Measurements from ENCODE around the gene LRMDA.

Gene LRMDA

GRCh38 chr10:76074659-76075058, 643.2 kb downstream of the LRMDA start:
- TF ChIP-seq, protein P1, sequence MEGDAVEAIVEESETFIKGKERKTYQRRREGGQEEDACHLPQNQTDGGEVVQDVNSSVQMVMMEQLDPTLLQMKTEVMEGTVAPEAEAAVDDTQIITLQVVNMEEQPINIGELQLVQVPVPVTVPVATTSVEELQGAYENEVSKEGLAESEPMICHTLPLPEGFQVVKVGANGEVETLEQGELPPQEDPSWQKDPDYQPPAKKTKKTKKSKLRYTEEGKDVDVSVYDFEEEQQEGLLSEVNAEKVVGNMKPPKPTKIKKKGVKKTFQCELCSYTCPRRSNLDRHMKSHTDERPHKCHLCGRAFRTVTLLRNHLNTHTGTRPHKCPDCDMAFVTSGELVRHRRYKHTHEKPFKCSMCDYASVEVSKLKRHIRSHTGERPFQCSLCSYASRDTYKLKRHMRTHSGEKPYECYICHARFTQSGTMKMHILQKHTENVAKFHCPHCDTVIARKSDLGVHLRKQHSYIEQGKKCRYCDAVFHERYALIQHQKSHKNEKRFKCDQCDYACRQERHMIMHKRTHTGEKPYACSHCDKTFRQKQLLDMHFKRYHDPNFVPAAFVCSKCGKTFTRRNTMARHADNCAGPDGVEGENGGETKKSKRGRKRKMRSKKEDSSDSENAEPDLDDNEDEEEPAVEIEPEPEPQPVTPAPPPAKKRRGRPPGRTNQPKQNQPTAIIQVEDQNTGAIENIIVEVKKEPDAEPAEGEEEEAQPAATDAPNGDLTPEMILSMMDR (IDR thresholded peaks at IDR 0.05) = no peak

GRCh38 chr10:76080451-76080850, 649.0 kb downstream of the LRMDA start:
- TF ChIP-seq, protein P1 (IDR thresholded peaks at IDR 0.05) = no peak

DNA sequence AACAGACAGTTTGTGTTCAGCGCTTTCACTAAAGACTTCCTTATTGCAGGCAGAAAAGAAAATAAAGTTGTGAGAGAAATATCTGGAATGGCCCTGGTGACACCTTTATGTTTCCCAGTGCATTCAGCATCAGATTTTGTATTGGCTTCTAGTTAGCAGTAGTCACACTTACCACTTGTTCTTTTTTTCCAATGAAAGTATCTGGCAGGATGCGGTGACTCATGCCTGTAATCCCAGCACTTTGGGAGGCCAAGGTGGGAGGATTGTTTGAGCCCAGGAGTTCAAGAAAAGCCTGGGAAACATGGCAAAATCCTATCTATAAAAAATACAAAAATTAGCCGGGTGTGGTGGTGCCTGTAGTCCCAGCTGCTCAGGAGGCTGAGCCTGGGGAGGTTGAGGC, 649.6 kb downstream of the LRMDA start:
- TF ChIP-seq, protein P1 (IDR thresholded peaks at IDR 0.05) = no peak

GRCh38 chr10:76082232-76082631, 650.8 kb downstream of the LRMDA start:
- TF ChIP-seq, protein P1 (IDR thresholded peaks at IDR 0.05) = no peak

- TF ChIP-seq, protein P1 (IDR thresholded peaks at IDR 0.05) = no peak
Measured at GRCh38 chr10:76082956-76083355, 651.5 kb downstream of the LRMDA start.

GRCh38 chr10:76085002-76085816, 653.8 kb downstream of the LRMDA start:
- TF ChIP-seq, protein P1 (IDR thresholded peaks at IDR 0.05) = no peak

DNA sequence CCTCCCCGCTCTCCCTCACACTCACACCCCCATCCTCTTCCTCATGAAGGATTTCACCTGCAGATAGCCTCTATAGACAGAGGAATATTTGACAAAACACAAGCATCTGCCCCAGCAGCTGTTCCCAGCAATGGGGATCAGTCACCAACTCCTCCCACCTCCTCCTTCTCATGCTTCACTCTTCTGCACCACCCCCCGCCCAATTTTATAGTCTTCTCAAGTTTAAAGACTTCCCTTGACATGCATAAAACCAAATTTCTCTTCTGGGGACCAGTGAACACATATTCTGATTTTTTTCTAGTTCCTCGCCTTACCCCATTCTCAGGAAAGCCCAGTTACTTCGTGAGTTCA, 654.4 kb downstream of the LRMDA start:
- TF ChIP-seq, protein P1 (IDR thresholded peaks at IDR 0.05) = no peak
